Stimulated activated naive CD8-positive, alpha-beta T cell treated with anti-CD3 and anti-CD28 coated beads, Interleukin-15, amount 100 ng/mL, for 72 hours (primary cell): ENCODE measurements around the gene CHST11.

Experiments used
- ATAC-seq: fragments of 150-1000 bp; cut with Tn5 transposase; 2 replicates; pipeline ENCODE4 v1.10.0; 2021; ENCODE audit warnings: mild to moderate bottlenecking, moderate library complexity
- DNase-seq, 2 donors: peaks; one replicate each; pipeline ENCODE4 v3.0.0; 2021 to 2022
- H3K27ac Mint-ChIP-seq, 2 donors: one replicate each; pipeline ENCODE4 v1.8.0; 2022; ENCODE audit warnings: mild to moderate bottlenecking in 2 of 2, mixed read lengths in 2 of 2, moderate library complexity in 2 of 2
- H3K27me3 Mint-ChIP-seq: one replicate; pipeline ENCODE4 v1.8.0; 2022; ENCODE audit warnings: mixed read lengths
- H3K4me1 Mint-ChIP-seq: one replicate; pipeline ENCODE4 v1.8.0; 2022; ENCODE audit warnings: mild to moderate bottlenecking, mixed read lengths
- H3K4me3 Mint-ChIP-seq, 2 donors: one replicate each; pipeline ENCODE4 v1.8.0; 2022; ENCODE audit warnings: mild to moderate bottlenecking in 2 of 2, mixed read lengths in 2 of 2, moderate library complexity in 1 of 2
- H3K9me3 Mint-ChIP-seq, 2 donors: one replicate each; pipeline ENCODE4 v1.8.0; 2022; ENCODE audit warnings: mixed read lengths in 2 of 2

Gene CHST11

DNA sequence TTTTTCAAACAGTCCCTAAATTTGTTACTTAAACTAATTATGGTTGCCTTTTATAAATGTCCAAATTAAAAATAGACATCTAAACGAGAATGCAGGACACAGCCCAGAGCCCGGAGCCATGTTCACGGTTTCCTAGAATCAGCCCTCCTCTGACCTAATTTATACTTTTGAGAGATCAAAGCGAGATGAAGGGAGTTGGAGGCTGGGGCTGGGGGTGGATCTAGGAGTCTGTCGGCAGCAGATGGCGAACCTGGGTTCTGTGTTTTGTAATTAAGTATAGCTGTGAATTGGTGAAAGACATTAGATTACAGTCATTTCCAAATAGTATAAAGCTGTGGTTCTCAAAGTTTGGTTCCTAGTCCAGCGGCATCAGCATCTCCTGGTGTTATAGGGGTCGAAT is 291.2 kb downstream of the CHST11 start:
- H3K9me3 Mint-ChIP-seq: no peaks in the 10 kb centered on the region
- DNase-seq (no peak), ATAC-seq (peak; percentile 68)
- H3K4me3 Mint-ChIP-seq: peak overlapping the region; percentile 70 to 75
- no peaks in the 10 kb centered on the region for H3K27me3 Mint-ChIP-seq
- peaks cover 54% of the 10 kb centered on the region for H3K4me1 Mint-ChIP-seq
- H3K27ac Mint-ChIP-seq: peak overlapping the region; percentile 72 to 87

DNA sequence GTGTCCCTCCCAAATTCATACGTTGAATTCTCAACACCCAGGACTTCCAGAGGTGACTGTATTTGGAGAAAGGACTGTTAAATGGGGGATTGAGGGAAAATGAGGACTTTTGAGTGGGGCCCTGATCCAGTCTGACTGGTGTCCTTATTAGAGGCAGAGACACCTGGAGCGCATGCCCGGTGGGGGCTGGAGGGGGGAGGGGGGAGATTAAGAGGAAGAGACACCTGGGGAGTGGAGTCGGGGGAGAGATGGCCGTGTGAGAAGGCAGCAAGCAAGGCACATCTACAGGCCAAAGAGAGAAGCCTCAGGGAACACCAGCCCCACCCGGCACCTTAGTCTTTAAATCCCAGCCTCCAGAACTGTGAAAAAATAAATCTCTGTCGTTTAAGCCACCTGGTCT is 291.6 kb downstream of the CHST11 start:
- ATAC-seq (peak; percentile 31), DNase-seq (no peak)
- peaks cover 54% of the 10 kb centered on the region for H3K4me1 Mint-ChIP-seq
- H3K27ac Mint-ChIP-seq: peak overlapping the region; percentile 10 to 72
- H3K9me3 Mint-ChIP-seq: no peaks in the 10 kb centered on the region
- no peaks in the 10 kb centered on the region for H3K27me3 Mint-ChIP-seq
- peak overlapping the region; percentile 70 to 75 for H3K4me3 Mint-ChIP-seq

DNA sequence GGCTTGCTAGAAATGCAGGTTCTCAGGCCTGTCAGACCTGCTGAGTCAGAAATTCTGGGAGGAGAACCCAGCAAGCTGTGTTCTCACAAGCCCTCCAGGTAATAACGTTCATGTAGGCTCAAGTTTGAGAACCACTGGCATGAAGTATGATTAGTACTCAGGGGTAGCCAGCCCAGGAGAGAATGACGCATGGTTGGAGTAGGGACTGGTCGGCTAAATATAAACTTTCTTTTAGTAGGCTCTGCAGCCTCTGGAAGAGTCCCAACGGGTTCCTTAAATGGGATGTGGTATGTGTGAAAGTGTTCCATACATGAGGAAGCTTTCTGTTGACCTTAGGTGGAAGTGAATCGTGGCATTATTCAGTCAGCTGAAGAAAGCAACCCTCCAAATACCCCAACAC is 292.0 kb downstream of the CHST11 start:
- no peak overlapping the region for H3K4me3 Mint-ChIP-seq
- H3K27ac Mint-ChIP-seq: no peak overlapping the region
- no peaks in the 10 kb centered on the region for H3K27me3 Mint-ChIP-seq
- no peaks in the 10 kb centered on the region for H3K9me3 Mint-ChIP-seq
- no peak for DNase-seq
- no peak for ATAC-seq
- H3K4me1 Mint-ChIP-seq: peaks cover 54% of the 10 kb centered on the region

DNA sequence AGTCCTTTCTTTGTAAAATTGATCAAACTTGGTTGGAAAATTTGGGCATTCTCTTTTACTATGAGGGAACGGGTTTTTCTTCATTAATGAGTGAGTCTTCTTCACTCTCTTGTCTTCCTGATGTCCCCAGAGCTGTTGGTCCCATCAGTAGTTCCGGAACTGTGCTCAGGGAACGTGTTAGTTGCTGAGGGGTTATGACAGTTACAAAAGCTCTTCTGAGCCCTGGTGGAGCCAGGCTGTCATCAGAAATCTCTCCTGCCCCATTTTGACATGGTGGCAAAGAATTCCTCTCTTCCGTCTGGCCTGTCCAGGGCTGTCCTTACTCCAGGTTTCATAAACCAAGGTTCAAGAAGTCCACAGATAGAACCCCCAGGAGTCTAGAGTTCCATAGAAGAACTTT is 292.8 kb downstream of the CHST11 start:
- ATAC-seq (no peak), DNase-seq (no peak)
- H3K4me3 Mint-ChIP-seq: no peak overlapping the region
- H3K27me3 Mint-ChIP-seq: no peaks in the 10 kb centered on the region
- no peaks in the 10 kb centered on the region for H3K9me3 Mint-ChIP-seq
- H3K4me1 Mint-ChIP-seq: peaks cover 54% of the 10 kb centered on the region
- no peak overlapping the region for H3K27ac Mint-ChIP-seq

DNA sequence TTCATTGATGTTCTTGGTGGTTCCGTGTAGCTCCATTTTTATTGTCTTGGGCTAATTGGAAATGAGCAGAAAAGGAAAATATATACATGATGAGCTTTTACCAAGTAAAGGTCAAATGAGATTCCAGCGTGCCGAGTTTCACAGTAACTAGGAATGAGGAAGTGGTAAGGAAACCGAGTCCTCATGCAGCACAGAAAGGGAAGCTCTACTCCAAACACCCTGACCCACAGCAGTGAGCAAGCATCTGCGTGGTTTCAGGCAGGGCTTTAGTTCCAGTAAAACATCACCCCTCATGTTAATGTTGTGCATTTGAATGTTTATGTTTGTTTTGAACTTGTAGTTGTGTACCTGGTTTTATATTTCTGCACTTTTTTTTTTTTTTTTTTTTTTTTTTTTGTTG is 293.3 kb downstream of the CHST11 start:
- Mint-ChIP-seq H3K27me3 (no peaks in the 10 kb centered on the region), H3K27ac (peak overlapping the region in 1 of 2 donors; percentile 34), H3K4me1 (peaks cover 54% of the 10 kb centered on the region), H3K9me3 (no peaks in the 10 kb centered on the region), H3K4me3 (no peak overlapping the region)
- ATAC-seq (no peak), DNase-seq (no peak)

DNA sequence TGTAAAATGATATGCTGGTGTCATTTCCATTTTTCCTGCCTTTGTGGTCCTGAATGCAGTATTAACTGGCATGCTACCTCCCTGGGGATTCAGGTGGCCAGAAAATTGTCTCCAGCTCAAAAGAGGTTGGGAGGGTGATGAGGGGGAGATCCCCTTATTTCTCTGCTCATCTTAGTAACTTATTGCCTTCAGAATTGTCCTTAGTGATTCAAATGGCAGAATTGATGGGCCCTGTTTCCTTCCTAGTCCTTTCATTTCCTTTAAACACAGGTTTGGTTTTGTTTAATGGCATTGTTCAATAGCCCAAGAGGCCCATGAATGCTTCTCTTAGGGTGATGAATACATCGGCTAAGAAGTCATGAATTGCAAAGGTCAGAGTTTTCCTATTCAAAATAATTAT is 294.4 kb downstream of the CHST11 start:
- ATAC-seq: no peak

DNA sequence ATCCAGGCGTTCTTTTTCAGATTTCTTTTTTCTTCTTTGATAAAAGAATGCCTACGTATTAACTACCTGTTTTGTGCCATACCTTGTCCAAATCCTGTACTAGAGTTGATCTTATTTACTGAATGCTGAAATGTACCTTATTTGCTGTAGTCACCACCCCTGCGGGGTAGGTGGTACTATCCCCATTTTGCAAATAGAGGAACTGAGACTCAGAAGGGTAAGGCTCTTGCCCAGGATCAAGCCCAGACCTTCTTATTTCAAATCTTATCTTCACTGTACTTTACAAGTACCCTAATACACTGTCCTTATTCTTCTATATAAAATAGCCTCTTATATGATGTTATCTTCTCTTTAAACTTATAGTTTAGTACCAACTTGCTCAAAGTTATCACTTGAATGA is 294.8 kb downstream of the CHST11 start:
- H3K27me3 Mint-ChIP-seq: no peaks in the 10 kb centered on the region
- H3K4me3 Mint-ChIP-seq: no peak overlapping the region
- DNase-seq (no peak), ATAC-seq (no peak)
- H3K4me1 Mint-ChIP-seq: peaks cover 43% of the 10 kb centered on the region
- no peak overlapping the region for H3K27ac Mint-ChIP-seq
- H3K9me3 Mint-ChIP-seq: peaks cover 0 to 7% of the 10 kb centered on the region in 2 donors

More for the DNA sequence above, 294.4 kb downstream of the CHST11 start:
- Mint-ChIP-seq H3K27ac (no peak overlapping the region), H3K9me3 (peaks cover 0 to 2% of the 10 kb centered on the region in 2 donors), H3K27me3 (no peaks in the 10 kb centered on the region), H3K4me1 (peaks cover 48% of the 10 kb centered on the region), H3K4me3 (no peak overlapping the region)
- no peak for DNase-seq

DNA sequence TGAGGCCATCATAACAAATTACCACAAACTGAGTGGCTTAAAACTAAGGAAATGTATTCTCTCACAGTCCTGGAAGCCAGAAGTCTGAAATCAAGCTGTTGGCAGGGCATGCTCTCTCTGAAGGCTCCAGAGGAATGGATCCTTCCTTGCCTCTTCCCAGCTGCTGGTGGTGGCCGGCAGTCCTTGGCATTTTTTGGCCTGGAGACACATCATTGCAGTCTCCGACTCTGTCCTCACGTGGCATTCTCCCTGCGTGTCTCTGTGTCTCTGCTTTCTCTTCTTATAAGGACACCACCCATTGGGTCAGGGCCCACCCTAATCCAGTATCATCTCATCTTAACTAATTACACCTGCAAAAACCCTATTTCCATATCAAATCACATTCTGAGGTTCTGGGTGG is 295.3 kb downstream of the CHST11 start:
- H3K27ac Mint-ChIP-seq: no peak overlapping the region
- peaks cover 39% of the 10 kb centered on the region for H3K4me1 Mint-ChIP-seq
- H3K27me3 Mint-ChIP-seq: no peaks in the 10 kb centered on the region
- DNase-seq: no peak
- no peak for ATAC-seq
- peaks cover 0 to 11% of the 10 kb centered on the region in 2 donors for H3K9me3 Mint-ChIP-seq
- no peak overlapping the region for H3K4me3 Mint-ChIP-seq

DNA sequence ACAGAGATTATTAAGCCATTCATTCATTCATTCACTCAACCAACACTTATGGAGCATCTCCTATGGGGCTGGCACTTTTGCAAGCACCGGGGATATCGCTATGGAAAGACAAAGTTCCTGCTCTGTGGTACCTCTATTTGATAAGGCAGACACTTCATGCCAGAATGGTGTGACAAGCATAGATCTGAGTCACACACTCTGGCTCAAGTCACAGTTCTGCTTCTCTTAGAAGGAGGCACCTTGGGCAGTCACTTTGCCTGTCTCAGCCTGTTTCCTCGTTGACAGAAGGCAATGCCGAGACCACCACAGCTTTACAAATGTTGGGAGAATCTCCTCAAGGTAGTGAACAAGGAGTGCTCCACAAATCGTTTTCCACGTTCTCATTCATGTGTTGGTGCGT is 296.1 kb downstream of the CHST11 start:
- Mint-ChIP-seq H3K4me1 (peaks cover 30% of the 10 kb centered on the region), H3K27ac (no peak overlapping the region), H3K27me3 (no peaks in the 10 kb centered on the region), H3K4me3 (no peak overlapping the region), H3K9me3 (peaks cover 0 to 13% of the 10 kb centered on the region in 2 donors)
- ATAC-seq: no peak
- DNase-seq: no peak

DNA sequence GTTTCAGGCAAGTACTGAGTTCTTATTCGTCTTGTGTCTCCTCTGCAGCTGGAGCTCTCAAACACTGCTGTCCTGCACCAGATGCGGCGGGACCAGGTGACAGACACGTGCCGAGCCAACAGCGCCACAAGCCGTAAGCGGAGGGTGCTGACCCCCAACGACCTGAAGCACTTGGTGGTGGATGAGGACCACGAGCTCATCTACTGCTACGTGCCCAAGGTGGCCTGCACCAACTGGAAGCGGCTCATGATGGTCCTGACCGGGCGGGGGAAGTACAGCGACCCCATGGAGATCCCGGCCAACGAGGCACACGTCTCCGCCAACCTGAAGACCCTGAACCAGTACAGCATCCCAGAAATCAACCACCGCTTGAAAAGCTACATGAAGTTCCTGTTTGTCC is 300.2 kb downstream of the CHST11 start:
- no peaks in the 10 kb centered on the region for H3K27me3 Mint-ChIP-seq
- ATAC-seq: no peak
- DNase-seq: no peak
- no peak overlapping the region for H3K27ac Mint-ChIP-seq
- peaks cover 0 to 13% of the 10 kb centered on the region in 2 donors for H3K9me3 Mint-ChIP-seq
- H3K4me3 Mint-ChIP-seq: no peak overlapping the region
- peaks cover 8% of the 10 kb centered on the region for H3K4me1 Mint-ChIP-seq

DNA sequence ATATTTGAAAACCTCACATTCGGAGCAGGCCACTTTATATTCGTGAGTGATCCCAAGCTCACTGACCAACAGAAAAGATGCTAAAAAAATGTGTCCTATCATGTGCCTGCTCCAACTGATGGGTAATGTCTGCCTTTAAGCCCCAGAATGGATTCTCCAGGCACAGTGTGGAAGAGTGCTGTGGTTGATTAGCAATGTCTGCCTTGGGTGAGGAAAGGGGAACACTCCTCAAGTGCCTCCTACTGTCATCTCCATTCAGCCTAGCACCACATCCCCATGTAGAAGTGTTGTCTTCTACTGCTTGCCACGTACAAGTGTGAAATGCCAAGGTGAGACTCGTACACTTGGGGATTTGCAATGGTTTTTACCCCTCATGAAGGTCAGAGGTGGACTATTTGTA is 302.0 kb downstream of the CHST11 start:
- Mint-ChIP-seq H3K27ac (no peak overlapping the region), H3K4me1 (peaks cover 18% of the 10 kb centered on the region), H3K4me3 (no peak overlapping the region), H3K9me3 (peaks cover 0 to 13% of the 10 kb centered on the region in 2 donors), H3K27me3 (no peaks in the 10 kb centered on the region)
- ATAC-seq (no peak), DNase-seq (no peak)

DNA sequence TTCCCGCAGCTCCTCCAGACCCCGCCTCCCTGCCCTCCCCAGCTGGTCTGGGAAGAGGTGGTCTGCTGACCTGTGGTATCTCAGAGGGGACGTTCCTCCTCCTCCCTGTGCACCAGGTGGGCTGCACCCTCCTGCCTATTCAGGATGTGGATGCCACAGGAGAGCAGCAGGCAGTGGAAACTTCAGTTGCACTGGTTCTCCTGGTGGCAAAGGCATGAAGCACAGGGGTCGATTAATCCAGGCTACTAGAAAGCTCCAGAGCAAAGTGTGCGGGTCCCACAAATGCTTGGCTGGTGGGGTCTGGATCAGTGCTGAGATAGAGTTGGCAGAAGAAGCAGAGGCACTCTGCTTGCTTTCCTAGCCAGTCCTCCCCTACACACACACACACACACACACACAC is 304.3 kb downstream of the CHST11 start:
- peaks cover 39% of the 10 kb centered on the region for H3K4me1 Mint-ChIP-seq
- H3K9me3 Mint-ChIP-seq: peaks cover 0 to 11% of the 10 kb centered on the region in 2 donors
- ATAC-seq (no peak), DNase-seq (no peak)
- no peak overlapping the region for H3K4me3 Mint-ChIP-seq
- no peaks in the 10 kb centered on the region for H3K27me3 Mint-ChIP-seq
- H3K27ac Mint-ChIP-seq: no peak overlapping the region

DNA sequence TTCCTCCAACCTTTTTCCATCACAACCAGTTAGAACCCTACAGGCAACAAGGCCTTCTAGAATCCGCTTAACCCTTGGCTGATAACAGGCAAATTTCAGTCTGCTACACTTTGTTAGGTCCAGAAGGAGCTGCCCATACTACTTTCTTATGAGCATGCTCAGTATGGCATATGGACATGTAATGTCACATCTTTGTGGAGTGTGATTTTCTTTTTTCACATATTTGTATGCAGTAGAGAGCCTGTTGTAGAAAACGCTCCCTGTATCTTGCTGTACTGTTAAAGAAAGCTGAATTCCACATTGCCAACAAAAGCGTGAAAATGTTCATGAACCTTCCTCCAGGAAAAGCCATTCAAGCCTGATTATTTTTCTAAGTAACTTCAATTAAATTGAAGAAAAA is 304.9 kb downstream of the CHST11 start:
- ATAC-seq (no peak), DNase-seq (no peak)
- Mint-ChIP-seq H3K9me3 (peaks cover 0 to 6% of the 10 kb centered on the region in 2 donors), H3K4me1 (peaks cover 39% of the 10 kb centered on the region), H3K27me3 (no peaks in the 10 kb centered on the region), H3K27ac (peak overlapping the region in 1 of 2 donors; percentile 69), H3K4me3 (no peak overlapping the region)

DNA sequence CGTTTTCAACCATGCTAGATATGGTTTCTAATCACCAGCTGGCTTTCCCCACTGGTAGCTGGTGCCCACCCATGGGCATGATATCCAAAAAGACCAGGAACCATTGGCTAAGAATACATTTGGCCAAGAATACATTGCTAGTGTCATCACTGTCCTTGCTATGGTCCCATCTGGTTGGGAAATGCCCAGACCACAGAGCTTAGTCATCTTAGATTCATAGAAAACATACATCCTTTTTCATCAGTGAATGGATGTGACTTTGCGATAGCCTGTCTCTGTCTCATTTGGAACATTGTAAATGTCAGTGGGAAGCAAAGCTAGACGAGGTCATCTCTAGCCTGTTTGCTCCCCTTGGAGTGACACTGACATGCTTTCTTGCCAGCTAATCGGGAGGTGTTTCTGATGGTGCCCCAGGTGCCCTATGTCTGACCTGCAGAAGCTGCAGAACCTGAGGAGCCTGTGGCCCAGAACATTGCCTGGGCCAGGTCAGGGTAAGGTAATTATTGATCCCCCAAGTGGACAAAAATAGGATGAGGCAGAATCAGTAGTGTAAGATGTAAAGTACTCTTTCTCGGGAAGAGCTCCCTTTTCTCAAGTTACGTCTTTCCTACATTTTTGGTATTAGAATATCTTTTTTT is 306.5 kb downstream of the CHST11 start:
- Mint-ChIP-seq H3K4me3 (peak overlapping the region; percentile 67 to 68), H3K4me1 (peaks cover 39% of the 10 kb centered on the region), H3K27ac (peak overlapping the region; percentile 60 to 72), H3K27me3 (no peaks in the 10 kb centered on the region), H3K9me3 (no peaks in the 10 kb centered on the region)
- ATAC-seq (peak; percentile 93), DNase-seq (peak; percentile 21 to 44)

DNA sequence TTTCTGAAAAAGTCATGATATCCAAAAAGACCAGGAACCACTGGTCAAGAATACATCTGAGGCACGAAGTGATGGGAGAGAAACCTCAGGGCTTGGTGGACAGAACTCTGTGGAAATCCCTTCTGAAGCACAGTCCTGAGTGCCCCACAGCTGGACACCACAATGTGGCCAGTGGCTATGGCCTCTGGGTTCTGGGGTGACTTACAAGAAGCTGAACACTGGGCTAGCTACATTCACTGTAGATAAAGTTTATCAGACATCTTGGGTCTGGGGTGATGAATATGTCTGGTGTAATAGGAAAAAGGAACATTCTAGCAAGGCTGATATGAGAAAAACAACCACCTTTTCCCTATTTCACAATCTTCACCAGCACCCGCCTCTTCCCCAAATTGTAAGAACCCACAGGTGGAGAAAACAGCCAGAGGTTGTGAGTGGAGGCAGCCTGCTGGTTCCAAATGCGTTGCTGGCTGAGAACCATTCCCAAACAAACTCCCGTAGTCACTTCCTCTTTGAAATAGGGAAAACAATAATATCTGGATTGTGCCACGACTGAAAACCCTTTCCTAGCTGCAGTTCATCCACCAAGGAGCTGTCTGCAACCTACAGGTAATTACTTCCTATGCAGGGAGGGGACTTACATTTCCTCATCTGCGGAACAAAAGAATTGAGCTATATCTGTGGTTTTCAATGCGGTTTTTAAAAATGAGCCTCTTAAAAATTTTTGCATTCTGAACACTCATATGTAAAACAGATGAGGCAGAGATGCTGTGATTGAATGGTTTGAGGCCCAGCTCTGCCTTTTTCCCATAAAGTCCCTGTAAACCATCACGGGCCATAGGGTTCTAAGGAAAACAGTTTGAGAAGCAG is 307.7 kb downstream of the CHST11 start:
- Mint-ChIP-seq H3K27me3 (no peaks in the 10 kb centered on the region), H3K9me3 (no peaks in the 10 kb centered on the region), H3K27ac (no peak overlapping the region), H3K4me1 (peaks cover 39% of the 10 kb centered on the region), H3K4me3 (peak overlapping the region; percentile 2 to 34)
- peak in 1 of 2 donors; percentile 19 for DNase-seq
- peak; percentile 63 for ATAC-seq

DNA sequence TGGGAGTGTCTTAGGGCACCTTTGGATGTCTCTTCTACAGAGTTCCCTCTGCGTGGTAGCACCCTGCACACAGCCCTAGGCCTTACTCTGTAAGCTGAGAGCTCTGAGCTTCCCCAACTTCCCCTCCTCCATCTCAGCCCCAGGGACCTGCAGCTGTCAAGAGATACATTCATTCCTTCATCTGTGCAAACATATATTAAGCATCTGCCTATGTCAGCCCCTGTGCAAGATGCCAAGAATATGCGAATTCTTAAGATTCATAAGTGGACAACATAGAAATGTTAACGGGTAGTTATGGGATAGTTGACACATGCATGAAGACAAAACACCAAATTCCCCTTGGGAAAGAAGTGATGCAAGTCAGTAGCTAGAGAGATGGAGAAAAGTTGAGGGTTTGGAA is 310.5 kb downstream of the CHST11 start:
- Mint-ChIP-seq H3K9me3 (no peaks in the 10 kb centered on the region), H3K4me1 (peaks cover 33% of the 10 kb centered on the region), H3K4me3 (no peak overlapping the region), H3K27me3 (peaks cover 7% of the 10 kb centered on the region), H3K27ac (no peak overlapping the region)
- ATAC-seq (no peak), DNase-seq (no peak)
